Activated CD4-positive, alpha-beta T cell treated with anti-CD3 and anti-CD28 coated beads, Interleukin-10, Interleukin-2, amounts not matched to agents 100 ng/mL and 50 ng/mL, durations not matched to agents 16 hours and 8 hours (primary cell): ENCODE results near the gene SNX13.
"Not testable (repeated sequence)": the region's sequence is repeated elsewhere in the genome, so short reads cannot be mapped to it uniquely, and the experiment has no call there.

Experiments
- DNase-seq: peaks from one replicate; pipeline ENCODE4 v3.0.0-alpha.2; 2020

The SNX13 gene

DNA sequence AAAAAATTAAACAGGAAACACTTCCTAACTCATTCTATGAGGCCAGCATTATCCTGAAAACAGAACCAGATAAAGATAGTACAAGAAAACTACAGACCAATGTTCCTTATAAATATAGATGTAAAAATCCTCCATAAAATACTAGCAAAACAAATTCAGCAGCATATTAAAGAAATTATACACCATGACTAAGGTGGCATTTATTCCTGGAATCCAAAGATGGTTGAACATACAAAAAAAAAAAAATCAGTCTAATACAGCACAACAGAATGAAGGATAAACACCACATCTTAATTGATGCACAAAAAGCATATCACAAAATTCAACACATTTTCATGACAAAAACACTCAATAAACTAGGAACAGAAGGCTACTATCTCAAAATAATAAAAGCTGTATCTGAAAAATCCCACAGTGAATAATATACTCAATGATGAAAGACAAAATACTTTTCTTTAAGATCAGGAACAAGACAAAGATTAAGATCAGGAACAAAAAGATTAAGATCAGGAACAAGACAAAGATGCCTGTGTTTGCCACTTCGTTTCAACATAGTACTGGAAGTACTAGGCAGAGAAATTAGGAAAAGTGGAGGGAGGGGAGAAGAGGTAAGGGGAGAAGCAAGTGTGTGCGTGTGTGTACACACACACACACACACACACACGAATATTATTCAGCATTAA is 95.6 kb downstream of the SNX13 start:
- DNase-seq = no peak

GRCh38 chr7:17844022-17844421 is 96.3 kb downstream of the SNX13 start:
- DNase-seq = peak; percentile 15

DNA sequence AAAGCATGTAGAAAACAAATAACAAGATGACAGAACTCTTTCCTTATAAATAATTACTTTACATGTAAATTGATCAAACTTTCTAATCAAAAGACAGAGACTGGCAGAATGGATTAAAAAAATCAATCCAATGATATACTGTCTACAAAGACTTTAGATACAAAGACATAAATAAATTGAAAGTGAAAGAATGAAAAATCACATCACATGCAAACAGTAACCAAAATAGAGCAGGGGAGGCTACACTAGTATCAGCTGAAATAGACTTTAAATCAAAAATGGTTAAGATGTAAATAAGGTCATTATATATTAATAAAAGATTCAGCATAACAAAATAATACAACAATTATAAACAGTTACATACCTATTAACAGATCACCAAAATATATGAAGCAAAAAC is 97.3 kb downstream of the SNX13 start:
- DNase-seq = no peak

DNA sequence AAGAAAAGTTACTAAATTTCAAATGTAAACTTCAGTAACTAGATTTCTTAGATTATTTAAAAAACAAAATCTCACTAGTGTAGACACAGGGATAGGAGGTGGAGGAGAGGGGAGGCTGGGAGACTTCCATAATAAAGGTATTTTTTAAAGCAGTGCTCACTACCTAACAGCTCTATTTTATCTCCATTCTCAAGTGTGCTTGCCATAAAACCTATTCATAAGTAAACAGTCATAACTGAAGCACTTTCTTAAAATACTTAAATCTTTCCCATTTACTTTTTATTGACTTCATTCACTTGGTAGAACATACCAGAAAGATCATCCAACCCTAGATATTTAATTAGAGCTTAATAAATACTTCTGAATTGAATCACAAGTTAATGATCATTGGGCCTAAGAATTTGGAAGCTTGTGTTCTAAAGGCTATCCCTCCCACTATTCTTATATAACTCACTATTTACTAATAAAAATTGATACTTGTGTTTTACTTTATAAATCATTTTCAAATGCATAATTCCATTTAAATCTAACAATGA is 107.4 kb downstream of the SNX13 start:
- DNase-seq = no peak

- peak; percentile 19 for DNase-seq
These were observed 108.1 kb downstream of the SNX13 start for GRCh38 chr7:17832242-17832641.

- DNase-seq = no peak
These were observed 110.1 kb downstream of the SNX13 start for GRCh38 chr7:17830206-17830605.

DNA sequence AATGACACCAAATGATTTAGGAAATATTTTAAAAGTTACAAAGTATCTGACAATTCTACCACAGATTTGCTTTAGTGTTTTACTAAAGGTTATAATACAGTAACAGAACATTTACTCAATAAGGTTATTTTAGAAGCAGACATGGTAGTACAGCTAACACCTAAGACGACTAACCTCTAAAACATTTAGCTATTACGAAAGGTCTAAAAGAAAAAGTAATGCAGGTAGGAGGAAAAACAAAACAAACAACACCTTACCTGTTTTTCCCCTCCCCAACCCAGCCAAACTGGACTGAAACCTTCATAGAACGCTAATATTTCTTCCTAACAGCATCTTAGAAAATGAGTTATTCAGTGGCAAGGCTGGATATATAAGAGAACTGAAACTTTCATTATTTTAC is 111.3 kb downstream of the SNX13 start:
- DNase-seq = no peak

DNA sequence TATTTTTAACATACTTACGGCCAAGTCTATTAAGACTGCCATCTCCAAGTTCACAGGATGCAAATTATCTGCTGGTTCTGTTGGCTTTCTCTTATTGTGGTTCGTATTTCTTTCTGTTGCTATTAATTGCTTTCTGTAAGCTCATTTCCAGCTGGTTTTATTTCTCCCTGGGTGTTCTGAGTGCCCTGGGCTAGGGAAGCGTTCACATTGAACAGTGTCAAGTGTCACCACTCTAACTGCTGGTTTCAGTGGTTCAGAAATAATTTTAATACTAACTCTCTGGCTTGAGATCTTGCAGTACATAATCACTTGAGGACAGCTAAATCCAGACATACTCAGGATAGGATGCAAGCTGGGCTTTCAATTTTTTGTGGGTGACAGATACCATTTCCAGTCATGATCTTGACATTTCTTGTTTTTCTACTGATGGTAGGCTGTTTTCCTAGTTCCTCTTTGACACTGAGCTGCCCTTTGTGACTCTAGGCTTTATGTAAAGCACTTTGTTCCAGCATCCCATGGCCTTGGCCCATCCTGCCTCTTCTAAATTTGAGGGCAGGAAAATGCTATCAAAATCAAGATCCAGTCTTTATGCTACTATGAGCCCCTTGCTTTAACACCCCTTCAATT is 117.6 kb downstream of the SNX13 start:
- no peak for DNase-seq

DNA sequence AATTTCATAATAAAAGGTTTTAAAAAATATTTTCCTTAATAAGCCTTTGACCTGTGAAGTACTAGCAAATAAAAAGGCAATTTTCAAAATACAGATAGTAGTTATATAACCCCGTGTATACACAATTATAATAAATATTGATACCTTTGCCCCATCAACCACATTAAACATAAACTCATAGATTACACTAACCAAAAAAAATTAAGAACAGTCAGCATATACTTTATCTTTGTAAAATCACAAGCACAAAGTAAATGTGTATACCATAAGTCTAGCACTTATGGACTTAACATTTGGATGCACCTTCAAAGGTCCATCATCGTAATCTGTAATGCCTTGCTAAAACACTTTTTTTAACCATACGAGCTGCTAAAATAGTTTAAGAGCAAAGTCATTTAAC is 123.4 kb downstream of the SNX13 start:
- no peak for DNase-seq

GRCh38 chr7:17815318-17815717 is 125.0 kb downstream of the SNX13 start:
- no peak for DNase-seq

DNA sequence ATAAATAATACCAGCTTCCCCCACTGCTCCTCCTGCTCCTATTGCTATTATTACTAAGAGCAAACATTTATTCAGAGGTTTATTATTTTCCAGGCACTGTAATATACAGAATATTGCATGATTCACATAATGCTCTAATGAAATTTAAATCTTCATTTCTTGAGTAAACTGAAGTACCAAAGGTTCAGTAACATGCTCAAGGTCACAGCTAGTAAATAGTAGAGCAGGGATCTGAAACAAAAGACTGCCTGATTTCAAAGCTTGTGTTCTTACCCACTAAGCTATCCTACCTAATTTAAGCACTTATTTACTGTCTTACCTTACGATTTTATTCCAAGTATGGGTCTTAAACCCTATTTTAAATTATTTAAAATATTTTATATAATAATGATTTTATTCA is 126.2 kb downstream of the SNX13 start:
- no peak for DNase-seq

- not testable (repeated sequence) for DNase-seq
These were observed 131.1 kb downstream of the SNX13 start for GRCh38 chr7:17809215-17809614.

DNA sequence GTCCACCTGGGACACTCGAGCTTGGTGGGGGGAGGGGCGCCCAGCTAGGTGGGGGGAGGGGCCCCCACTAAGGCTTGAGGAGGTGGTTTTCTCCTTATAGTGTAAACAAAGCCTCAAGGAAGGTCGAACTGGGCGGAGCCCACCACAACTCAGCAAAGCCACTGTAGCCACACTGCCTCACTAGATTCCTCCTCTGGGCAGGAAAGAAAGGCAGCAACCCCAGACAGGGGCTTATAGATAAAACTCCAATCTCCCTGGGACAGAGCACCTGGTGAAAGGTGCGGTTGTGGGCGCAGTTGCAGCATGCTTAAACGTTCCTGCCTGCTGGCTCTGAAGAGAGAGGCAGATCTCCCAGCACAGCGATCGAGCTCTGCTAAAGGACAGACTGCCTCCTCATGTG is 133.1 kb downstream of the SNX13 start:
- no peak for DNase-seq

DNA sequence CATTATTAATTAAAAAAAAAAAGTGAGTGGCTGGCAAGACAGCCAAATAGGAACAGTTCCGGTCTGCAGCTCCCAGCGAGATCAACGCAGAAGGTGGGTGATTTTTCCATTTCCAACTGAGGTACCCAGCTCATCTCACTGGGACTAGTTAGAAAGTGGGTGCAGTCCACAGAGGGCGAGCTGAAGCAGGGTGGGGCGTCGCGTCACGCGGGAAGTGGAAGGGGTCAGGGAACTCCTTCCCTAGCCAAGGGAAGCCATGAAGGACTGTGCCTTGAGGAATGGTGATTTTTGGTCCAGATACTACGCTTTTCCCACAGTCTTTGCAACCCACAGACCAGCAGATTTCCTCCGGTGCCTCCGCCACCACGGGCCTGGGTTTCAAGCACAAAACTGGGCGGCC is 133.7 kb downstream of the SNX13 start:
- DNase-seq = no peak

GRCh38 chr7:17802056-17802455 is 138.2 kb downstream of the SNX13 start:
- no peak for DNase-seq

DNA sequence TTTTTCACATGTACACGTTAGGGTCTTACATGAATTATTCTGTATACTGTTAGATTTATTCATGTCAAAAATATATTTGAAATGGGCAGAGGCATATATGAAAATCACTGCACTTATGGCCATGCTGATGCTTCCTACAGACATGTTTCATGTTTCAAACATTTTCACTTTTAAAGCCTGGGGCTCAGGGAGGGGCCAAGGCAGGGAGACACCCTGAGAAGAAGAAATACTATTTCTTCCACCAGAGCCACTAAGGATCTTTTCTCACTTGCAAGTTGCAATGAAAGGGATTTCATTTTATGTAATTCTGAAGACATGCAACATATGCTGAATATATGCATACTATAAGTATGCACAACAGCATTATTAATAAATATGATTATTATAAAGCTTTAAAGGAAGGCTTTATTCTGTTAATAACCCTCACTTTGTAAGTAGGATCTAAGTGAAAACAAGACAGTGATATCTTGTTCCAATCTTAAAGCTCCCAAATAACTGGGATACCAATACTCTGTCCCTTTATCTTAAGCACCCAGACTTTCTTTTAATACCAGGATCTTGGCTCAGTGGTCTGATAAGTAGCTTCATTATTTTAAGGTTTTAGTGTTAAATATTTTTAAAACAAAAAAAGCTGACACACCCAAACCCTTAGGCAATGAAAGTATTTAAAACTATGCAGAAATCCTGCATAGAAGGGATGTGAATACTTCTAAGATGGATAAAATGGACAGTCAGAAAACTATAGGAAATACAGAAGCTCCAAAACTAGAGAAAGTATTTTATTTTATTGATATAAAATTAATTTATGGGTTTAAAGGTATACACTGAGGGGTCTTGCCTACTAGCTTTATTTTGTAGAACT is 148.0 kb downstream of the SNX13 start:
- DNase-seq = no peak

DNA sequence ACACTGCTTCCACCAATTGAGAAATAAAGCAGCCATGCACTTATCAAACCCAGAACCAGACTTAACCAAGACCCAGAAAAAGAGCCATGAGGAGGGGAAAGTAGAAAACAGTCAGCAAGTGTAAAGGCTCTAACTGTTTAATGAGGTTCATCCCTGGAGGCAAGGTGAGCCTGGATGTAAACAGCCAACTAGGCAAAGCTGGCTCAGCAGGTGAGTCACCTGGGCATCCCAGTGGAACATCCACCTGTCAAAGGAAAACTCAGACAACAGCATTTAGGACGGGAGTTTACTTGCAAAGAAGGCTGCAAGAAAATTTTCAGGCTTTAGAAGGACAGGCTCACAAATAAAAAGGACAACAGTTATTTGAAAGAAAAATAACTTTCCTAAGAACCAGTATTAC is 153.0 kb downstream of the SNX13 start:
- DNase-seq = no peak

- no peak for DNase-seq
These were observed 153.9 kb downstream of the SNX13 start for GRCh38 chr7:17786314-17786852.

GRCh38 chr7:17782216-17782549 is 158.1 kb downstream of the SNX13 start:
- no peak for DNase-seq

DNA sequence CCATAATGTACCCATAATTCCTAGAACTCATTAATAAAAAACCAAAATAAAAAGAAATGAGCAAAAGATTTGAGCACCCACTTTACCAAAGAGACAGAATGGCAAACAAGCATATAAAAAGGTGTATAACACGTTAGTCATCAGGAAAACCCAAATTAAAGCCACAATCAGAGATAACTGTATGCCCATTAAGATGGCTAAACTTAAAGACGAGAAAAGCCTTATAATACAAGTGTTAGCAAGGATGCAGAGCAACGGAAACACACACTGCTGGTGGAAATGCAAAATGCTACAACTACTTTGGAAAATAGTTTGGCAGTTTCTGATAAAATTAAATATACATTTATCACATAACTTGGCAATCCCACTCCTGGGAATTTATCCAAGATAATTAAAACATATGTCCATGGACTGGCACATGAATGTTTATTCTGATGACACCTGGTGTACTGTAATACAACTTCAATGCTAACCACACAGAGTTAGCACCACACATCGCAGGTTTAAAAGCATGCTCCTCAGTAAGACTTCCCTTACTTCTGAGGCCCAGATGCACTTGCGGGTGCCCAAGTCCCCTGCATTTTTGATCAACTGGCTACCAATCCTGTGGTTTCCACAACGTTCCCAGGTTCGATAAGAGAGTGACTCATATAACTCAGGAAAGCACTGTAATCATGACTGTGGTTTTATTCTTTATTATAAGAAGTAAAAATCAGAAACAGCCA is 158.6 kb downstream of the SNX13 start:
- DNase-seq = no peak

DNA sequence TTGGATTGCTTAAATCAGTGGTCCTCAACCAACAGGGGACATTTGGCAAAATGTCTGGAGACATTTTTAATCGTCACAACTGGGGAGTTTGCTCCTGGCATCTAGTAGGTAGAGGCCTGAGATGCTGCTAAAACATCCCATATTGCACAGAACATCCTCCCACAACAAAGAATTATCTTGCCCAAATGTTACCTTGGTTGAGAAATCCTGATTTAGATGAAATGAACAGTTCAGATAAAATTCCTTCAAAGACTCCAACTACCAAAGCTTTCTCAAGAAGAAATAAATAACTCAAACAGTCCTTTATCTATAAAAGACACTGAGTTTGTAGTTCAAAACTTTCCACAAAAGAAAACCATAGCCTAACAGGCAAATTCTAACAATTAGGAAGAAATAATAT is 160.9 kb downstream of the SNX13 start:
- DNase-seq = no peak

- DNase-seq = no peak
These were observed 165.5 kb downstream of the SNX13 start for GRCh38 chr7:17774716-17775288.

GRCh38 chr7:17774248-17774647 is 166.0 kb downstream of the SNX13 start:
- no peak for DNase-seq
